CD4-positive, alpha-beta T cell treated with Interleukin-10 for 1 hour (primary cell): Measurements from ENCODE around the gene NDUFA12.
A peak's percentile ranks its signal among the peaks of the same experiment; 100 is the strongest.

ENCODE experiments used
- DNase-seq: peaks from one replicate; pipeline ENCODE4 v3.0.0-alpha.2; 2020

The NDUFA12 gene

DNA sequence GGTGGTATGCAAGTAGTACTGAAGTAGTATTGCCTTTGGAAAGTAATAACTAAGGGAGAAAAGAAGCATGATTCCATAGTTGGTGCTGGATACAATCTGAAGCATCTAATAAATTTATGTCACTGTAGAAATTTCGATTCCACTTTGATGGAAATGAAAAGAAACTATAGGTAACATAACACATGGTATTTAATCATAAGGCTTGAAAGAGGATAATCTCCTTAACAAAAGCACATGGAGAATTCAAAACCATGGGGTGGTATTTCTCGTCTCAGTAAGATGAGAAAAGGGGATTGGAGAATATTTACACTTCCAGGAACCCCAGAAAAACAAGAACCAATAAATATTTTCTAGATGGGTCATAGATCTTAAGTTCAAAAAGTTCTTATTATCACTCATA is 72.7 kb downstream of the NDUFA12 start:
- no peak for DNase-seq

DNA sequence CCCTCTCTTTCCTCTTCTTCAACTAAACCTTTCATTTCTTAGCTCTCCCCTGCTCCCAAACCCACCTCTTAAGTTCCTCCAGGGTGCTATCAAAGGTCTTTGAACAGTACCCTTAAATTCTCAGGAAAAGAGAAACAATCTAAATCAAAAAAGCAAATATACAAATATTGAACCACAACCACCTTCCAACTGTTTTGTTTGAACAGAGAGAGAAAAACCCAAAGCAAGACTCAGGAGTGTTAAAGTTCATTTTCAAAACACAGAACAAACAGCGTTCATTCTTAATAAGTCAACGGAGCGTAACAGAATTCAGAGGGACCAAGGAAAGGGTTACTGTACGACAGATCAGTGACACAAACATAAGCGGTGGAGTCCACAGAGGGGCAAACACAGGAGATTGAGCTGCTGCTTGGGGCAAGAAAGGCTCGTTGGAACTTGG is 73.3 kb downstream of the NDUFA12 start:
- DNase-seq, result no peak

DNA sequence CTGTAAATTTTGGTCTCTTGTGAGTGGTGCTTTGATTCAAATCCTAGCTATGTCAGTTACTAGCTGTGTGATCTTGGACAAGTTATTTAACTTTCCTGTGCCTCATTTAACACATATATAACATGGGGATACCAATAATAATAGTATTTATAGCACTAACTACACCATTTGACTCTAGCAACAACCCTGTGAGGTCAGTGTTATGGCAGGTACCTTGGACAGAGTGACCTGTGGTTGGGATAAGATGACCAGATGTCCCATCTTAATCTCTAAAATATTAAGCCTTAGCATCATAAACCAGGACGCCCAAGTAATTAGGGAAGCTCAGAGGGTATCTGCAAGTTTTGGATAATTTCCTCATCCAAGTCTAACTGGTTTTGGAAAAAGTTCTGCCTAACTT is 73.7 kb downstream of the NDUFA12 start:
- DNase-seq, result no peak

DNA sequence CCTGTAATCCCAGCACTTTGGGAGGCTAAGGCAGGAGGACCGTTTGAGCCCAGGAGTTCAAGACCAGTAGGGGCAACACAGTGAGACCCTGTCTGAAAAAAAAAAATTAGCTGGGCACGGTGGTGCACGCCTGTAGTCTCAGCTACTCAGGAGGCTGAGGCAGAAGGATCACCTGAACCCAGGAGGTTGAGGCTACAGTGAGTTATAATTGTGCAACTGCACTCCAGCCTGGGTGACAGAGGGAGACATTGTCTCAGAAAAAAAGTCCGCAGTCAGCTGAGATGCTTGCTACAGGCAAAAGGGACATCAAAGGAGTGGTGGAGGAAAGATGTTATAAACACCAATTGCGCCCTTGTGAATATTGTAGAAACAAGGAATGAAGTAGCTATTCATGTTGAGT is 77.8 kb downstream of the NDUFA12 start:
- peak; percentile 6 for DNase-seq

DNA sequence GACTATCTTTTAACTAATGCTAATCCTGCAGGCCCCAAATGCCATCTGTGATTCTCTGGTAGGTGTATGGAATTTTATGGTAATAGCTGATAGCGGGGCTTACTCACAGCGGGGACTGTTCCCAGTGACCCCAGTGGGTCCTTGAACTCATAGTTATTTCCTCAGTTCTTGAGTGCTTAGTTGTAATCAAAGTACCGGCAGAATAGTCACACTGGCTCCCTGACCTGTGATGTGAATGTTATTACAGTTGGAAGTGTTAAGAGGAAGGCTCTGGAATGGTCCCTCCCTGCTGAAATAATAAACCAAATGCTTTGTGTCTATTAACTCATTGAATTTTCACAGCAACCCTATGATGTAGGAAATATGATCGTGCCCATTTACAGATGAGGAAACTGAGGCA is 78.3 kb downstream of the NDUFA12 start:
- DNase-seq, result no peak

DNA sequence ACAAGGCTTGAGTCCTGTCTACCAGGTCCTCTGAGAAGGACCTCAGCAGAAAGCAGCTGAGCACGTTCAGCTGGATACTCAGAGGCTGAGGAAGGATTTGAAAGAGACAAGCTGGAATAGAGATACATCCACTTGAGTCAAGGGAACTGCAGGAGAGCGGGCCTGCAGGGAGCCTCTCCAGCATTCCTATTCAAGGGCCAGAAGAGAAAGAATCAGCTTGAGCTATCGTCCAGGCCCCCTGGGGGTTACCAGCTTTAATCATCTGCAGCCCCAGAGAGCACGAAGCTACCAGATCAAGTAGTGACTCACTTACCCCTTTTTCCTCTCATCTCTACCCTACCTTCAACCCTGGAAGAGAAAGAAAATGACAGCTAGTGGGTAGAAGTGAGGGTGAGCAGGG is 80.9 kb downstream of the NDUFA12 start:
- no peak for DNase-seq
